CD4-positive, alpha-beta memory T cell (primary cell): Measurements from ENCODE around the gene CACNA1B. TPM values are rescaled to one million over a fixed set of nuclear protein-coding genes. Genes with fewer than 3 reads are reported as not detected.
"Not testable (repeated sequence)": the region's sequence is repeated elsewhere in the genome, so short reads cannot be mapped to it uniquely, and the experiment has no call there.

Source experiments
- CTCF ChIA-PET: fragments of 350-600 bp; sonication (Branson Sonifier 250); formaldehyde crosslinking; loops from one replicate; lab custom pipeline; 2021; ENCODE audit warnings: inconsistent platforms; ENCODE audit not compliant: partially characterized antibody; lab: Charles Lee
- POLR2A ChIA-PET: fragments of 350-600 bp; sonication (Branson Sonifier 250); formaldehyde crosslinking; loops from one replicate; lab custom pipeline; 2021; ENCODE audit not compliant: partially characterized antibody; lab: Charles Lee
- DNase-seq, 5 donors: peaks; one replicate each; pipeline versions ENCODE4 v3.0.0 to v3.0.0-alpha.2; 2020 to 2022; ENCODE audit warnings: mixed read lengths in 1 of 5
- H3K27ac ChIP-seq: one replicate; pipeline ENCODE4 v1.7.0; 2013; ENCODE audit warnings: low read depth, low read length
- H3K27me3 ChIP-seq: 2 replicates; pipeline ENCODE4 v1.7.0; 2013; ENCODE audit warnings: mild to moderate bottlenecking, low read length, moderate library complexity; ENCODE audit not compliant: insufficient read depth
- H3K36me3 ChIP-seq: 2 replicates; pipeline ENCODE4 v1.7.0; 2013; ENCODE audit warnings: mild to moderate bottlenecking, low read length, moderate library complexity; ENCODE audit not compliant: insufficient read depth
- H3K4me1 ChIP-seq: 2 replicates; pipeline ENCODE4 v1.7.0; 2013; ENCODE audit warnings: mild to moderate bottlenecking, low read length, moderate library complexity; ENCODE audit not compliant: insufficient read depth
- H3K4me3 ChIP-seq, 2 donors: one replicate each; pipeline ENCODE4 v1.7.0; 2013; ENCODE audit warnings: low read length in 2 of 2, mild to moderate bottlenecking in 1 of 2
- H3K9me3 ChIP-seq, 2 donors: one replicate each; pipeline ENCODE4 v1.7.0; 2013; ENCODE audit warnings: low read length in 2 of 2, control low read depth in 1 of 2; ENCODE audit not compliant: control insufficient read depth in 1 of 2
- H3K27ac Mint-ChIP-seq, 7 donors: one replicate each; pipeline ENCODE4 v1.8.0; 2020 to 2021; ENCODE audit warnings: mixed read lengths in 7 of 7, mild to moderate bottlenecking in 6 of 7, inconsistent platforms in 3 of 7, moderate library complexity in 3 of 7
- H3K27me3 Mint-ChIP-seq, 2 donors: one replicate each; pipeline ENCODE4 v1.8.0; 2020 to 2021; ENCODE audit warnings: mixed read lengths in 2 of 2
- H3K36me3 Mint-ChIP-seq, 2 donors: one replicate each; pipeline ENCODE4 v1.8.0; 2020 to 2021; ENCODE audit warnings: mixed read lengths in 2 of 2, inconsistent platforms in 1 of 2, mild to moderate bottlenecking in 1 of 2
- H3K4me1 Mint-ChIP-seq, 4 donors: one replicate each; pipeline ENCODE4 v1.8.0; 2020 to 2021; ENCODE audit warnings: mixed read lengths in 4 of 4, mild to moderate bottlenecking in 1 of 4
- H3K4me3 Mint-ChIP-seq, 8 donors: one replicate each; pipeline ENCODE4 v1.8.0; 2020 to 2021; ENCODE audit warnings: mixed read lengths in 8 of 8, mild to moderate bottlenecking in 7 of 8, moderate library complexity in 6 of 8, inconsistent platforms in 3 of 8
- H3K9me3 Mint-ChIP-seq, 8 donors: one replicate each; pipeline ENCODE4 v1.8.0; 2020 to 2021; ENCODE audit warnings: mixed read lengths in 8 of 8, mild to moderate bottlenecking in 5 of 8, inconsistent platforms in 3 of 8, moderate library complexity in 1 of 8
- intact Hi-C: fragments of 100-400 bp; cut with micrococcal nuclease; formaldehyde crosslinking; loops from one replicate; pipeline ENCODE4 v1.15.1; 2023
- polyA plus RNA-seq, 2 donors: library from polyadenylated mRNA; unstranded; fragments of 300-500 nt; fragmentation: Illumina TruSeq; gene quantifications; one replicate each; pipeline ENCODE4 v1.2.3, GENCODE V29; 2021
- total RNA-seq, 2 experiments: library from RNA; stranded (reverse); gene quantifications; one replicate each; pipeline ENCODE4 v1.2.3, GENCODE V29; 2021

The CACNA1B gene
- total and polyA plus RNA-seq, 4 experiments from 2014 or later: not detected

DNA sequence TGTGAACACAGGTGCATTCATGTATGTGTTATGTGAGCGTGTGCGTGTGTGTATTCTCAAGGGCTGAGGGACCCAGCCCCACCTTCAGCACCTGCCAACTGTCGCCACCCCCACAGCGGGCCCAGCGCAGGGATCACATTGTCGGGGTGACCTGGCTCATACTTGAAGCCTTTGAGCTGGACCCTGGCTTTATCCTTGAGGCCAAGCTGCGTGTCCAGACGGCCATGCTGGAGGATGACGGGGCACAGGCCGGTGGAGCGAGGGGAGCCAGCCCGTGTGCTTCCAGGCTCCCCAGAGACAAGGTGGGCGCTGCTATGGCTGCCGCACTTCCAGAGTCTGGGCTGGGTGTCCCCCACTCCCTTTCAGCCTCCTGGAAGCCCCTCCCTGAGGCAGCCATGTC, 261.5 kb downstream of the CACNA1B start:
- H3K4me1 Mint-ChIP-seq, intact Hi-C loops, H3K4me1 ChIP-seq, H3K9me3 ChIP-seq, H3K36me3 ChIP-seq, H3K9me3 Mint-ChIP-seq, H3K36me3 Mint-ChIP-seq, H3K27me3 ChIP-seq, H3K27ac Mint-ChIP-seq, H3K27me3 Mint-ChIP-seq, H3K4me3 Mint-ChIP-seq, DNase-seq, H3K27ac ChIP-seq, CTCF ChIA-PET, H3K4me3 ChIP-seq, POLR2A ChIA-PET: not testable (repeated sequence)

- H3K27ac ChIP-seq, H3K36me3 Mint-ChIP-seq, H3K36me3 ChIP-seq, DNase-seq, H3K27me3 Mint-ChIP-seq, H3K4me3 ChIP-seq, CTCF ChIA-PET, H3K9me3 Mint-ChIP-seq, H3K4me3 Mint-ChIP-seq, POLR2A ChIA-PET, H3K9me3 ChIP-seq, H3K27ac Mint-ChIP-seq, H3K27me3 ChIP-seq, H3K4me1 Mint-ChIP-seq, H3K4me1 ChIP-seq: not testable (repeated sequence)
- intact Hi-C loops: loop anchor here (10.0 kb wide), 1 partner anchor 466 kb away; no protein-coding TSS in a partner anchor
Observed at GRCh38 chr9:138140980-138141379, 263.4 kb downstream of the CACNA1B start.

DNA sequence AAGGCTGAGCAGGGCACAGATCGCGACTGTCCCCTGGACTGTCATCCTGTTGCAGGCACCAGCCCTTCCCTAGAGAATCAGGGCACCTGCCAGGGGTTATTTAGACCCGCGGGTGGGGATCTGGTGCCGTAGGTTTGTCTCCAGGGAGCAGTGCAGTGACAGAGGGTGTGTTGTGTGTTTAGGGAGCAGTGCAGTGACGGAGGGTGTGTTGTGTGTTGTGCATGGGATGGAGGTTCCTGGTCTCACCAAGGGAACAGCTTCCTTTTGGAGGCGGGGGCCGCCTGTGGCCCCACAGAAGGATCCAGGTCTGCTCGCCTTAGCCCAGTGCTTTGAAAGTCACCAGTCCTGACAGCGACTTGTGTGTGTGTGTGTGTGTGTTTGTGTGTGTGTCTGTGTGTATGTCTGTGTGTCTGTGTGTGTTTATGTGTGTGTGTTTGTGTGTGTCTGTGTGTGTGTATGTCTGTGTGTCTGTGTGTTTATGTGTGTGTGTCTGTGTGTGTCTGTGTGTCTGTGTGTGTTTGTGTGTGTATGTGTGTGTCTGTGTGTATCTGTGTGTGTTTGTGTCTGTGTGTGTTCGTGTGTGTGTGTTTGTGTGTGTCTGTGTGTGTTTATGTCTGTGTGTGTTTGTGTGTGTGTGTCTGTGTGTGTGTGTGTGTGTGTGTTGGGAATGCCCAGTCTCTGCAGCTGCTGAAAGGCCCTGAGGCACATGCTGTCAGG, 265.1 kb downstream of the CACNA1B start:
- H3K9me3 Mint-ChIP-seq, DNase-seq, CTCF ChIA-PET, H3K27me3 Mint-ChIP-seq, H3K4me1 ChIP-seq, H3K4me3 ChIP-seq, POLR2A ChIA-PET, H3K36me3 Mint-ChIP-seq, H3K27me3 ChIP-seq, H3K4me1 Mint-ChIP-seq, H3K4me3 Mint-ChIP-seq, H3K9me3 ChIP-seq, H3K36me3 ChIP-seq, H3K27ac ChIP-seq: not testable (repeated sequence)
- H3K27ac Mint-ChIP-seq: peak overlapping the region in 1 of 7 donors; percentile 58
- intact Hi-C loops: loop anchor here (10.0 kb wide), 1 partner anchor 468 kb away; no protein-coding TSS in a partner anchor

GRCh38 chr9:138143491-138143890, 265.9 kb downstream of the CACNA1B start:
- H3K4me3 ChIP-seq, H3K9me3 ChIP-seq, H3K27me3 Mint-ChIP-seq, H3K4me1 ChIP-seq, H3K9me3 Mint-ChIP-seq, POLR2A ChIA-PET, H3K4me3 Mint-ChIP-seq, DNase-seq, H3K36me3 ChIP-seq, H3K27ac ChIP-seq, H3K36me3 Mint-ChIP-seq, CTCF ChIA-PET, H3K27ac Mint-ChIP-seq, H3K27me3 ChIP-seq, H3K4me1 Mint-ChIP-seq: not testable (repeated sequence)
- intact Hi-C loops: loop anchor here (10.0 kb wide), 1 partner anchor 469 kb away; no protein-coding TSS in a partner anchor

DNA sequence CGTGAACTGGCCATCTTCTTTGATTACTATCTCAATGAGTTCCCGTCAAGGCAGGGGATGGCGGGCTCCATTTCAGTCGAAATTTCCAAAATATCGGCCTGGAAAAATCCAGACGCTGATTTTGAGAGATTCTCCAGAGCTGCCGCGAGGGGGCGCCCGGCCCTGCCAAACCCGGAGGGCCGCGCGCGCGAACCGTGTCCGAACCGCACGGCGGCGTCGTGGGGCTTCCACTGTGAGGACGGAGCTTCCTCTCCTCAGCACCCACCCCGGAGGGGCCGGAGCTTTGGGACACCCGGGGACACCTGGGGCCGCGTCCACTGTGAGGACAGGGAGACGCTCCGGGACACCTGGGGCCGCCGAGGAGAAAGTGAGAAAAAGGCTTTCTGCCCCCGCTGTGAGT, 270.0 kb downstream of the CACNA1B start:
- POLR2A ChIA-PET, H3K9me3 Mint-ChIP-seq, H3K27me3 Mint-ChIP-seq, H3K36me3 ChIP-seq, CTCF ChIA-PET, H3K36me3 Mint-ChIP-seq, H3K27ac ChIP-seq, H3K9me3 ChIP-seq, H3K4me1 Mint-ChIP-seq, H3K27ac Mint-ChIP-seq, H3K4me1 ChIP-seq, H3K27me3 ChIP-seq, H3K4me3 ChIP-seq: not testable (repeated sequence)
- peak overlapping the region in 2 of 8 donors; percentile 29 to 48 for H3K4me3 Mint-ChIP-seq
- DNase-seq: peak in 1 of 5 donors; percentile 28
- intact Hi-C loops: loop anchor here (10.0 kb wide), 1 partner anchor 473 kb away; no protein-coding TSS in a partner anchor

- H3K27me3 Mint-ChIP-seq, H3K9me3 Mint-ChIP-seq, H3K4me1 Mint-ChIP-seq, H3K27ac ChIP-seq, H3K36me3 Mint-ChIP-seq, H3K27me3 ChIP-seq, H3K27ac Mint-ChIP-seq, H3K4me3 ChIP-seq, H3K9me3 ChIP-seq, H3K4me1 ChIP-seq, H3K36me3 ChIP-seq, POLR2A ChIA-PET: not testable (repeated sequence)
- peak overlapping the region; percentile 68 to 89 (median 81) for H3K4me3 Mint-ChIP-seq
- CTCF ChIA-PET: interaction anchor here (1.2 kb wide), 1 partner anchor 10 kb away, joined by 3 read pairs; no protein-coding TSS in a partner anchor
- DNase-seq: peak in 4 of 5 donors; percentile 49 to 54 (median 49)
- intact Hi-C loops: loop anchor here (10.0 kb wide), 1 partner anchor 475 kb away; no protein-coding TSS in a partner anchor
Observed at GRCh38 chr9:138149672-138150656, 272.4 kb downstream of the CACNA1B start.

GRCh38 chr9:138155788-138156187, 278.2 kb downstream of the CACNA1B start:
- CTCF ChIA-PET, H3K4me1 ChIP-seq, H3K27me3 ChIP-seq, H3K4me1 Mint-ChIP-seq, H3K9me3 ChIP-seq, H3K27ac Mint-ChIP-seq, H3K27ac ChIP-seq, H3K9me3 Mint-ChIP-seq, DNase-seq, intact Hi-C loops, H3K36me3 Mint-ChIP-seq, H3K4me3 Mint-ChIP-seq, H3K27me3 Mint-ChIP-seq, POLR2A ChIA-PET, H3K36me3 ChIP-seq, H3K4me3 ChIP-seq: not testable (repeated sequence)
